Measurements from ENCODE around the gene TDRD9.

GRCh38 chr14:104087981-104088850, 160.0 kb downstream of the TDRD9 start:
- TF ChIP-seq MAFK (IDR thresholded peaks at IDR 0.05; ENCODE audit: low read depth, low read length) (no peak), CTCF (conservative IDR thresholded peaks at IDR 0.05; ENCODE audit: low read depth, low read length) (no peak), MAZ (IDR thresholded peaks at IDR 0.05; ENCODE audit: borderline replicate concordance, low read depth, low read length) (no peak), SMC3 (IDR thresholded peaks at IDR 0.05; ENCODE audit: low read depth, low read length) (no peak), POLR2A (IDR thresholded peaks at IDR 0.05; ENCODE audit: low read depth, low read length) (no peak), FOS (IDR thresholded peaks at IDR 0.05; ENCODE audit: low read depth, low read length) (no peak), CHD1 (IDR thresholded peaks at IDR 0.05; ENCODE audit: low read depth, low read length) (no peak)

Measured in IMR-90 (cell line).